Activated CD4-positive, alpha-beta T cell treated with anti-CD3 and anti-CD28 coated beads for 36 hours (primary cell): Measurements from ENCODE around the gene FCSK. TPM values are rescaled to one million over a fixed set of nuclear protein-coding genes. Genes with fewer than 3 reads are reported as not detected.

Experiments used
- ATAC-seq: fragments of 200-7000 bp; cut with Tn5 transposase; one replicate; pipeline ENCODE4 v1.10.0; 2021; ENCODE audit warnings: mild to moderate bottlenecking, moderate library complexity
- CTCF ChIA-PET: fragments of 350-600 bp; sonication (Branson Sonifier 250); formaldehyde crosslinking; loops from one replicate; lab custom pipeline; 2021; ENCODE audit warnings: antibody characterized with exemption; lab: Charles Lee
- POLR2A ChIA-PET: fragments of 350-600 bp; sonication (Branson Sonifier 250); formaldehyde crosslinking; loops from one replicate; lab custom pipeline; 2021; ENCODE audit warnings: antibody characterized with exemption, inconsistent platforms; lab: Charles Lee
- DNase-seq: peaks from one replicate; pipeline ENCODE4 v3.0.0-alpha.2; 2020
- H3K27ac Mint-ChIP-seq: one replicate; pipeline ENCODE4 v1.8.0; 2021; ENCODE audit warnings: mixed read lengths
- H3K27me3 Mint-ChIP-seq: one replicate; pipeline ENCODE4 v1.8.0; 2021; ENCODE audit warnings: mixed read lengths
- H3K36me3 Mint-ChIP-seq: one replicate; pipeline ENCODE4 v1.8.0; 2021; ENCODE audit warnings: low read depth, mixed read lengths
- H3K4me1 Mint-ChIP-seq: one replicate; pipeline ENCODE4 v1.8.0; 2021; ENCODE audit warnings: mixed read lengths
- H3K4me3 Mint-ChIP-seq: one replicate; pipeline ENCODE4 v1.8.0; 2021; ENCODE audit warnings: mild to moderate bottlenecking, moderate library complexity, mixed read lengths
- H3K9me3 Mint-ChIP-seq: one replicate; pipeline ENCODE4 v1.8.0; 2021; ENCODE audit warnings: low read depth, mixed read lengths
- intact Hi-C, 2 experiments: fragments of 100-400 bp; cut with DNase I in 1 of 2; cut with micrococcal nuclease in 1 of 2; formaldehyde crosslinking; loops; one replicate each; pipeline versions ENCODE4 v1.14.2 to v1.15.1; 2022 to 2024; cut with DNase I, micrococcal nuclease
- total RNA-seq, 2 experiments: library from RNA; stranded (reverse); gene quantifications; one replicate each; pipeline ENCODE4 v1.2.3, GENCODE V29; 2021

The FCSK gene
- total RNA-seq, 2 experiments from 2014 or later, result 10.3 to 13.4 TPM

DNA sequence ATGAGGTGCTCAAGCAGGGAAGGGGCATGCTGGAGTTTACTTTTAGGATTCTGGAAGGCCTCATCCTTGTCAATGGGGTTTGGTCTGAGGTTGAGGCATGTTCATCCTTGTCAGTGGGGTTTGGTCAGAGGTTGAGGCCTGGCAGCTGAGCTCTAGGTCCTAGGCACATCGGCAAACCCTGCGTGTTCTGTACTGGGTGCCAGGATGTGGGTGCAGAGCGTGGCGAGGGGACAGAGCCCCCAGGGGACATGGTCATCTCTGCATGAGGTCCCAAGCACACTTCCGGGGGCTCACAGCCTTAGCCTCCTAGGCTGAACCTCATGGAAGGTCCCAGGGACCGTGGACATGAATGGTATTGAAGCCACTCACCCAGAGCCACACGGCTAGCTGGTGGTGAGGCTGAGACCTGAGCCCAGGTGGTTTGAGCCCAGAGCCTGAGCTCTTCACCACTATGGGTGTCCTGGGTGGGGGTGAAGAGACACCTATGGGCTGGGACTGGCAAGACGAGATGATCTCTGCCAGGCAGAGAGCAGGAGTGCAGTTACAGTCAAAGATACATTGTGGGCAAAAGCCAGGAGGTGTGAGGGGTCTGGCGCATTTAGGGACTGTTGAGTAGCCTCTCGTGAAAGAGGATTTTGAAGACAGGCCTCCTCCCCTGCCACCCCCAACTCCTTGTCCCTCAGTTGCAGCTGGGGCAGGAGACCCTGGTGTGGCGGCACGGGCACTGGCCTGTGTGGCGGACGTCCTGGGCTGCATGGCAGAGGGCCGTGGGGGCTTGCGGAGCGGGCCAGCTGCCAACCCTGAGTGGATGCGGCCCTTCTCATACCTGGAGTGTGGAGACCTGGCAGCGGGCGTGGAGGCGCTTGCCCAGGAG lies 19.3 kb downstream of the FCSK start:
- H3K9me3 Mint-ChIP-seq, result no peaks in the 10 kb centered on the region
- no peak for DNase-seq
- ATAC-seq, result no peak
- peak overlapping the region; percentile 24 for H3K27ac Mint-ChIP-seq
- H3K4me1 Mint-ChIP-seq, result peaks cover 23% of the 10 kb centered on the region
- ChIA-PET CTCF (interaction anchor here (0.5 kb wide), 1 partner anchor 10 kb away, joined by 3 read pairs; no protein-coding TSS in a partner anchor), POLR2A (no interaction called here)
- no peak overlapping the region for H3K4me3 Mint-ChIP-seq
- intact Hi-C loops, result no loop called here
- H3K27me3 Mint-ChIP-seq, result no peaks in the 10 kb centered on the region
- peaks cover 5% of the 10 kb centered on the region for H3K36me3 Mint-ChIP-seq

DNA sequence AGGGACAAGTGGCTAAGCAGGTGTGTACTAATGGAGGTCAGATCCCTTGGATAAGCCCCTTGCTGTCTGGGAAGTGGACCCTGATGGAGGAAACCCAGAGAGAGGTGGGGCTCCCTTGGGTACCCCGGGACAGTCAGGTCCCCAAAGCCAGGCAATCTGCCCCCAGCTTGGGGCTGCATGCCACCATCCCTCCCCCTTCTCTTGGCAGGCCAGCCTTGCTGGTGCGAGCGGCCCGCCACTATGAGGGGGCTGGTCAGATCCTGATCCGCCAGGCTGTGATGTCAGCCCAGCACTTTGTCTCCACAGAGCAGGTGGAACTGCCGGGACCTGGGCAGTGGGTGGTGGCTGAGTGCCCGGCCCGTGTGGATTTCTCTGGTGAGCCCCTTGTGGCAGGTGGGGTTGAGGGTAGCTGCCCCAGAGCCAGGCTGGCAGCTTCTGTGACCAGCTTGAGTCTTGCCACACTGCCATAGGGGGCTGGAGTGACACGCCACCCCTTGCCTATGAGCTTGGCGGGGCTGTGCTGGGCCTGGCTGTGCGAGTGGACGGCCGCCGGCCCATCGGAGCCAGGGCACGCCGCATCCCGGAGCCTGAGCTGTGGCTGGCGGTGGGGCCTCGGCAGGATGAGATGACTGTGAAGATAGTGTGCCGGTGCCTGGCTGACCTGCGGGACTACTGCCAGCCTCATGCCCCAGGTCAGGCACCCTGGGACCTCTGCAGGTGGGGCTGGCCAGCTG lies 20.1 kb downstream of the FCSK start:
- Mint-ChIP-seq H3K27ac (no peak overlapping the region), H3K36me3 (peaks cover 5% of the 10 kb centered on the region), H3K4me1 (peaks cover 26% of the 10 kb centered on the region), H3K9me3 (no peaks in the 10 kb centered on the region), H3K4me3 (no peak overlapping the region), H3K27me3 (no peaks in the 10 kb centered on the region)
- intact Hi-C loops, result loop anchor here in 1 of 2 experiments (5.0 kb wide), 1 partner anchor 72 kb away; no protein-coding TSS in a partner anchor
- ATAC-seq (no peak), DNase-seq (no peak)
- ChIA-PET CTCF (interaction anchor here (0.5 kb wide), 1 partner anchor 11 kb away, joined by 3 read pairs; no protein-coding TSS in a partner anchor), POLR2A (no interaction called here)

DNA sequence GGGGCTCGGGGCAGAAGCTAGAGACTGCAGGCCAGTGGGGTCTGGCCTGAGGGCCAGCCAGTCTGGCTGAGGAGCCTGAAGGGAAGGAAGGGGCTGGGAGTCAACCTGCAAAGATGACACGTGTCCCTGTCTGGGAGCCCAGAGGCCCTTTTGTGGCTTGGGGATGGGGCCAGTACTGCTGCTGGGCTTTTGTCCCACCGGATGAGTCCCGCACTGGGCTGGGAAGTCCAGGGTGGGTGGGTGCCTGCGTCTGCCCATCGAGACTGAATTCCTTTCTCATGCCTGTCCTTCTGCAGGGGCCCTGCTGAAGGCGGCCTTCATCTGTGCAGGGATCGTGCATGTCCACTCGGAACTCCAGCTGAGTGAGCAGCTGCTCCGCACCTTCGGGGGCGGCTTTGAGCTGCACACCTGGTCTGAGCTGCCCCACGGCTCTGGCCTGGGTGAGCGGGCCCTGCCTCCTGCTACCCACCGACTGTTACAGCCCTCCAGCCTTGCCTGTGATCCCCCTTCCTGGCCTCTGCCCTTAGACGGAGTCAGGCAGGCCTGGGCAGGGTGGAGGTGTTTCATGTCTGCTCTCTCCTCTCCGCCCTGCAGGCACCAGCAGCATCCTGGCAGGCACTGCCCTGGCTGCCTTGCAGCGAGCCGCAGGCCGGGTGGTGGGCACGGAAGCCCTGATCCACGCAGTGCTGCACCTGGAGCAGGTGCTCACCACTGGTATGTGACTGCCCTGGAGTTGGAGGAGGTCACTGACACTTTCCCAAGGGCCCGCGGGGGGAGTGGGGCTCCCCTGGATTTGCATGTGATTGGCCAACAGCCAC lies 20.9 kb downstream of the FCSK start:
- intact Hi-C loops, result loop anchor here in 1 of 2 experiments (5.0 kb wide), 1 partner anchor 73 kb away; no protein-coding TSS in a partner anchor
- Mint-ChIP-seq H3K27me3 (no peaks in the 10 kb centered on the region), H3K36me3 (peaks cover 5% of the 10 kb centered on the region), H3K9me3 (no peaks in the 10 kb centered on the region), H3K4me3 (no peak overlapping the region), H3K4me1 (peaks cover 26% of the 10 kb centered on the region), H3K27ac (peak overlapping the region; percentile 47)
- DNase-seq (no peak), ATAC-seq (no peak)
- ChIA-PET POLR2A (no interaction called here), CTCF (no interaction called here)

DNA sequence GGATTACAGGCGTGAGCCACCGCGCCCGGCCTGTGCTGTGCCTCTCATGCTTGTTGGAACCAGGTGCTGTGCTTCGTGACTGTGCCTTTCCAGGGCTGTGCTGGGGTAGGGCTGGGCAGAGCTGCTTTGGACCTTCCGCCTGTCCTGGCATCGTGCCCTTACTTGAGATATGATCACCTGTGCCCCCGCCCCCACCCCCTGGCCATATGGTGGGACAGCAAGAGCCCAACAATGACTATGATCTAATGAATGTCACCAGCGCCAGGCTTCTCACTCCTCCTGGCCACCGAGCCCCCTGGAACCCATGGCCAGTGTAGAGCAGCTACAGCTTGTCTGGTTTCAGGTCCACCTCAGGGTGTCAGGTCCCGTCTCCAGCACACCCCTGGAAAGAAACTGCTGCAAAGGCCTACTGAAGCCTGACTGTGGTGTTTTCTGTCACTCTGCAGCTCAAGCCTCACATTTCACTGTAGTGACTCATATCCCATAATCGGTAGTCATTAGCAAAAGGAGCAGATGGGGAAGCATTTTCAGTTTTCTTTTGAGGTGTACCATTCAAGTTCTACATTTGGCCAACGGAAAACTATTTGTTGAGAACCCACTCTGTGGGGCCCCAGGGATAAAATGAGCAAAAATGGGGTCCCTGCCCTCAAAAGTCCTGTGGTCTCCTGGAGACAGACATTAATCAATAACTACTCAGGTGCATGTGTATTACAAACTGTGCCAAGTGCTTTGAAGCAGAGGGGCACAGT lies 22.1 kb downstream of the FCSK start:
- intact Hi-C loops, result loop anchor here (1.0 to 5.0 kb wide), 12 partner anchors 20 to 261 kb away; partner anchors contain the start of genes AARS1 (in 1 of the 2), COG4 (in 1 of the 2), FCSK (in 1 of the 2) and SF3B3 (in 1 of the 2)
- H3K27me3 Mint-ChIP-seq, result no peaks in the 10 kb centered on the region
- CTCF ChIA-PET, result interaction anchor here (0.7 to 0.9 kb wide), 2 partner anchors 72 to 96 kb away, joined by 3 read pairs; no protein-coding TSS in a partner anchor
- peak; percentile 96 for ATAC-seq
- peaks cover 26% of the 10 kb centered on the region for H3K4me1 Mint-ChIP-seq
- DNase-seq, result peak; percentile 75
- POLR2A ChIA-PET, result interaction anchor here (0.5 to 1.3 kb wide), 7 partner anchors 45 to 130 kb away, joined by 3 to 9 read pairs (median 5); partner anchors contain the start of genes COG4, DDX19A and SF3B3
- peaks cover 2% of the 10 kb centered on the region for H3K36me3 Mint-ChIP-seq
- H3K27ac Mint-ChIP-seq, result peak overlapping the region; percentile 89
- peak overlapping the region; percentile 5 for H3K4me3 Mint-ChIP-seq
- no peaks in the 10 kb centered on the region for H3K9me3 Mint-ChIP-seq

DNA sequence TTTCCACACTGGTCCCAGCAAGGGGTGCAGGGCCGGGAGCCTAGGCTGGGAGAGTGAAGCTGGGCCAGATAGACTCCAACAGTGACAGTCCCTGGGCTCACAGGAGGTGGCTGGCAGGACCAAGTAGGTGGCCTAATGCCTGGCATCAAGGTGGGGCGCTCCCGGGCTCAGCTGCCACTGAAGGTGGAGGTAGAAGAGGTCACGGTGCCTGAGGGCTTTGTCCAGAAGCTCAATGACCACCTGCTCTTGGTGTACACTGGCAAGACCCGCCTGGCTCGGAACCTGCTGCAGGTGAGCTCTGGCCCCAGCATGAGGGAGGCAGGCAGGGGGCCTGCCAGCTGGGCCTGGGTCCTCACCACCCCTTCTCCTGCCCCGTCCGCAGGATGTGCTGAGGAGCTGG lies 23.8 kb downstream of the FCSK start:
- Mint-ChIP-seq H3K4me3 (no peak overlapping the region), H3K27me3 (no peaks in the 10 kb centered on the region), H3K9me3 (no peaks in the 10 kb centered on the region), H3K4me1 (peaks cover 26% of the 10 kb centered on the region), H3K27ac (peak overlapping the region; percentile 42), H3K36me3 (peaks cover 2% of the 10 kb centered on the region)
- ATAC-seq (no peak), DNase-seq (no peak)
- POLR2A ChIA-PET, result interaction anchor here (1.1 to 1.2 kb wide), 2 partner anchors 24 to 159 kb away, joined by 3 to 4 read pairs; partner anchors contain the start of gene FCSK
- CTCF ChIA-PET, result interaction anchor here (0.8 to 1.3 kb wide), 2 partner anchors 12 to 19 kb away, joined by 3 read pairs; no protein-coding TSS in a partner anchor
- intact Hi-C loops, result loop anchor here in 1 of 2 experiments (5.0 kb wide), 1 partner anchor 76 kb away; no protein-coding TSS in a partner anchor

DNA sequence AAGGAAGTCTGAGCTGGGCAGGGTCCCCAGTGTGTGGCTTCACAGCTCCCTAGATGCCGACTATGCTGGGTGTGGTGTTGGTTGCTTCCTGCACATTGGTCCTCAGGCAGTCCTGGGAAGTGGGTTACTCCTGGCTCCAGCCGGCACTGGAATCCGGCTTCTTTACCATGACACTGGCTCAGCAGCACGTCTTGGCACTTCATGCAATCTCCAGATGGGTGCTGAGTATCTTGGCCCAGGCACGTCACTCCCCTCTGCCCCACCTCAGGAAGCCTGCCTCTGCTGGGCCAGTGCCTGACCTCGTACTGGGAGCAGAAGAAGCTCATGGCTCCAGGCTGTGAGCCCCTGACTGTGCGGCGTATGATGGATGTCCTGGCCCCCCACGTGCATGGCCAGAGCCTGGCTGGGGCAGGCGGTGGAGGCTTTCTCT lies 24.5 kb downstream of the FCSK start:
- Mint-ChIP-seq H3K4me3 (no peak overlapping the region), H3K9me3 (no peaks in the 10 kb centered on the region), H3K4me1 (peaks cover 26% of the 10 kb centered on the region), H3K27ac (peak overlapping the region; percentile 19), H3K36me3 (peaks cover 2% of the 10 kb centered on the region), H3K27me3 (no peaks in the 10 kb centered on the region)
- ChIA-PET CTCF (interaction anchor here (1.3 kb wide), 1 partner anchor 11 kb away, joined by 3 read pairs; no protein-coding TSS in a partner anchor), POLR2A (no interaction called here)
- DNase-seq, result no peak
- intact Hi-C loops, result loop anchor here in 1 of 2 experiments (5.0 kb wide), 1 partner anchor 77 kb away; no protein-coding TSS in a partner anchor
- no peak for ATAC-seq

DNA sequence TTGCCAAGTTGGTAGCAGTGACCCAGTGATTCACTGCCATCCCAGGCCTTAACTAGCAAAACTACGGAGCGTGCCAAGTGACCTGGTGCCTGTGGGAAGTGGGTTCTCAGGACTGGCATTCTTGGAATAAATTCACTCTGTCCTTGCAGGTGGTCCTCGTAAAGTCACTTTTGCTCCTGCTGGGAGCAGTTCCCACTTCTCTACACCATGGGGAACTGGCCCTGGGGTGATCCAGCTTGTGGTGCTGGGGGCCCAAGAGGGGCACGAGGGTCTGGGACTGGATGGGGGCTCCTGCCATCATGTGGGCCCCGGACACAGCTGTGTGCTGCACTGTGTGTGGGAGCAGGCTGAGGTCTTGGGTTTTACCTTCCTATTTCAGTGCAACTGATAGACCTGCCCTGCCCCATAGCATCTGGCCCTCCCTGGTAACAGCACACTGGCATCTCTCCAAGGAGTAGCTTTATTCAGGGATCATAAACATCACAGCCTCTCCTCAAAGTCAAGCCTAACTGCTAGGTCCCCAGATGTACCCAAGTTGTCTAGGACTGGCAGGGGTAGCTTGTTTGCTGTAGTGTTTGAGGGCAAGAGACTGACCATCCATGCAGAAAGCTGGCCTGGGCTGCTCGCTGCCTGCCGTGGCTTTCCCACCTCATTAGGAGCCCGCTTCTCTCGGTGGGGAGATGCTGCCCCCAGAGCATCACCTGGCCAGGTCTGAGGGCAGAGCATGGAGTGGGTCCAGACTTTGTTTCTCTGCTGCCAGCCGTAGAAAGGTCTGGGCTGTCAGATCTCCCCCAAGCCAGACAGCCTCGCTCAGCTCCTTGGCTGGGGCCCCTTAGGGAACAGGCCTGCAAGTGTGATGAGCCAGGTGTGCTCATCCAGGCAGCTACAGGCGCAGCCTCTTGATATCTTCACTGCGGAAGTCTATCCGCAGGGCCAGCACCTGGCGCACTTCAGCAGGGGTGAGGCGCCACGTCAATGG lies 26.0 kb downstream of the FCSK start:
- Mint-ChIP-seq H3K9me3 (no peaks in the 10 kb centered on the region), H3K36me3 (peaks cover 2% of the 10 kb centered on the region), H3K4me3 (no peak overlapping the region), H3K27ac (no peak overlapping the region), H3K4me1 (peaks cover 26% of the 10 kb centered on the region), H3K27me3 (no peaks in the 10 kb centered on the region)
- no peak for DNase-seq
- intact Hi-C loops, result no loop called here
- ChIA-PET CTCF (interaction anchor here (1.0 kb wide), 1 partner anchor 15 kb away, joined by 3 read pairs; no protein-coding TSS in a partner anchor), POLR2A (no interaction called here)
- ATAC-seq, result no peak

DNA sequence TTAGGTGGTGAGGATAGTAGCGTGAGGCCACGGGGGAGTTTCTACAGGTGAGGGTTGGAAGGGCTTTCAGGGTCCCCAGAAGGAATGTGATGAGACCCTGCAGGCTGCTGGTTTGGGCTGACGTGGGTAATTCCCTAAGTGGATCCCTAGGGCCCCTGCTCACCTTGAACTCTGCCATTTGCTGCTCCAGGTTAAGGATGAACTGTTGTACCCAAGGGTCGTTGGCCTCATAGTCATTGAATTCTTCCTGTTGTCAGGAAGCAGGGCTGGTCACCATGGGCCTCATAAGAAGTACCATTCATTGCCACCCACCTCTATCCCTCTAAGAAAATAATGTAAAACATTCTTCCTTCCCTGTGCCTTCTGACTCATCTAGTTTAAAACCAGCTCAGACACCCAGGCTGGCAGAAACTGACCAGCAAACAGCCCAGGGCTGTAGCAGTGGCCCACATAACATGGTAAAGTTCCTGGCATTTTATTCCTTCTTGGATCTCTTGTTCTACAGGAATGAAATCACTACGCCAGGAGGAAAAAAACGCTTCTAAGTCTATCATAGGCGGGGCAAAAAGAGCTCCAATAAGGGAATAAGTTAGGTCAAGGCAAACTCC lies 27.6 kb downstream of the FCSK start:
- ChIA-PET POLR2A (no interaction called here), CTCF (no interaction called here)
- intact Hi-C loops, result no loop called here
- Mint-ChIP-seq H3K9me3 (no peaks in the 10 kb centered on the region), H3K36me3 (peaks cover 5% of the 10 kb centered on the region), H3K4me3 (no peak overlapping the region), H3K27ac (no peak overlapping the region), H3K27me3 (no peaks in the 10 kb centered on the region), H3K4me1 (peaks cover 12% of the 10 kb centered on the region)
- DNase-seq, result no peak
- no peak for ATAC-seq

DNA sequence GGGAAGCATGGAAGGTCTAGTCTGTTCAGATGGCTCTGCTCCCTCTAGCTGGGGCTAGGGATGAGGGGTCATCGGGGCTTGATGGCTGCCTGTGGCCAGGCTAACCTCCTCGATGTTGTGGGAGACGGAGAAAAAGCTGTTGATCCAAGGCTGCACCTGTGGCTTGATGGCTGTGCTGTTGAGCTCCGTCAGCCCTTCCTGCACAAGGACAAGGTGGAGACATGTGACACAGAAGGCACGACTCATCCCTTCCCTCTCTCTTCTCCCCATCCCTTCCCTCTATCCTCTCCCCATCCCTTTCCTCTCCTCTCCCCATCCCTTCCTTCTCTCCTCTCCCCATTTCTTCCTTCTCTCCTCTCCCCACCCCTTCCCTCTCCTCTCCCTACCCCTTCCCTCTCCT lies 28.2 kb downstream of the FCSK start:
- ATAC-seq, result no peak
- Mint-ChIP-seq H3K27ac (no peak overlapping the region), H3K27me3 (no peaks in the 10 kb centered on the region), H3K4me1 (peaks cover 6% of the 10 kb centered on the region), H3K9me3 (no peaks in the 10 kb centered on the region), H3K4me3 (no peak overlapping the region), H3K36me3 (peaks cover 5% of the 10 kb centered on the region)
- CTCF ChIA-PET, result no interaction called here
- intact Hi-C loops, result no loop called here
- DNase-seq, result no peak
- POLR2A ChIA-PET, result no interaction called here
